ENCODE measurements around the gene HPCAL1.

The HPCAL1 gene

GRCh38 chr2:10310309-10310888 lies 7.7 kb downstream of the HPCAL1 start:
- DNase-seq = peak in 1 of 42 donors; percentile 34
- intact Hi-C loops (cut with DNase I) = no loop called here

- intact Hi-C loops (cut with DNase I) = no loop called here
- no peak for DNase-seq
Observed at GRCh38 chr2:10311736-10312135, 9.0 kb downstream of the HPCAL1 start.

GRCh38 chr2:10312437-10312957 lies 9.8 kb downstream of the HPCAL1 start:
- intact Hi-C loops (cut with DNase I) = no loop called here

GRCh38 chr2:10316336-10316735 lies 13.6 kb downstream of the HPCAL1 start:
- intact Hi-C loops (cut with DNase I) = no loop called here
- peak in 1 of 42 donors; percentile 10 for DNase-seq

More at GRCh38 chr2:10312437-10312957, 9.8 kb downstream of the HPCAL1 start:
- no peak for DNase-seq

GRCh38 chr2:10316860-10317259 lies 14.2 kb downstream of the HPCAL1 start:
- peak in 2 of 42 donors; percentile 8 to 10 for DNase-seq
- intact Hi-C loops (cut with DNase I) = no loop called here

GRCh38 chr2:10317646-10318045 lies 14.9 kb downstream of the HPCAL1 start:
- peak in 2 of 42 donors; percentile 17 to 41 for DNase-seq
- intact Hi-C loops (cut with DNase I) = no loop called here

- intact Hi-C loops (cut with DNase I) = no loop called here
- peak in 2 of 42 donors; percentile 24 to 33 for DNase-seq
Observed at GRCh38 chr2:10318345-10318744, 15.6 kb downstream of the HPCAL1 start.

- DNase-seq = no peak
- intact Hi-C loops (cut with DNase I) = no loop called here
Observed at GRCh38 chr2:10319892-10320574, 17.3 kb downstream of the HPCAL1 start.

- no peak for DNase-seq
- intact Hi-C loops (cut with DNase I) = no loop called here
Observed at GRCh38 chr2:10320575-10320931, 17.8 kb downstream of the HPCAL1 start.

- no peak for DNase-seq
- intact Hi-C loops (cut with DNase I) = no loop called here
Observed at GRCh38 chr2:10320933-10321332, 18.2 kb downstream of the HPCAL1 start.

GRCh38 chr2:10321622-10322021 lies 18.9 kb downstream of the HPCAL1 start:
- DNase-seq = no peak
- intact Hi-C loops (cut with DNase I) = no loop called here

GRCh38 chr2:10322481-10322880 lies 19.8 kb downstream of the HPCAL1 start:
- DNase-seq = peak in 1 of 42 donors; percentile 7
- intact Hi-C loops (cut with DNase I) = no loop called here

GRCh38 chr2:10322973-10323372 lies 20.3 kb downstream of the HPCAL1 start:
- intact Hi-C loops (cut with DNase I) = no loop called here
- peak in 1 of 42 donors; percentile 22 for DNase-seq

- DNase-seq = no peak
- intact Hi-C loops (cut with DNase I) = no loop called here
Observed at GRCh38 chr2:10323535-10323934, 20.8 kb downstream of the HPCAL1 start.

GRCh38 chr2:10324095-10324832 lies 21.6 kb downstream of the HPCAL1 start:
- intact Hi-C loops (cut with DNase I) = no loop called here
- DNase-seq = no peak

GRCh38 chr2:10325278-10326145 lies 22.8 kb downstream of the HPCAL1 start:
- DNase-seq = no peak
- intact Hi-C loops (cut with DNase I) = no loop called here

- intact Hi-C loops (cut with DNase I) = no loop called here
- DNase-seq = no peak
Observed at GRCh38 chr2:10326151-10326616, 23.5 kb downstream of the HPCAL1 start.

GRCh38 chr2:10326707-10327594 lies 24.2 kb downstream of the HPCAL1 start:
- DNase-seq = peak in 24 of 42 donors; percentile 25 to 72 (median 47)
- intact Hi-C loops (cut with DNase I) = no loop called here

Data from head of caudate nucleus (tissue), 42 donors.